GM19240 (cell line): ENCODE results near the gene FAIM2.
A peak's percentile ranks its signal among the peaks of the same experiment; 100 is the strongest.

Experiments
- DNase-seq: peaks from one replicate; pipeline ENCODE4 v3.0.0; 2011; ENCODE audit warnings: low spot score; ENCODE audit not compliant: insufficient read length

The FAIM2 gene

GRCh38 chr12:49903700-49904423 is at the start of gene FAIM2:
Gene FAIM2 (minus strand): TSS chr12:49903900. CDS start chr12:49903792, 108 bp downstream.
- DNase-seq: no peak

GRCh38 chr12:49953151-49953550 is 49.5 kb upstream of the FAIM2 start:
- DNase-seq: no peak

- DNase-seq: no peak
Observed at GRCh38 chr12:49952391-49953055, 48.8 kb upstream of the FAIM2 start.

- no peak for DNase-seq
Observed at GRCh38 chr12:49951411-49952240, 47.9 kb upstream of the FAIM2 start.

- DNase-seq: no peak
Observed at GRCh38 chr12:49950273-49951251, 46.9 kb upstream of the FAIM2 start, which contains the start of gene AQP2. Gene AQP2 (plus strand): TSS chr12:49950737. CDS start chr12:49950831, 94 bp downstream.

GRCh38 chr12:49949866-49950265 is 46.2 kb upstream of the FAIM2 start:
- no peak for DNase-seq

GRCh38 chr12:49948866-49949845 is 45.5 kb upstream of the FAIM2 start:
- no peak for DNase-seq

- DNase-seq: no peak
Observed at GRCh38 chr12:49947593-49948226, 44.0 kb upstream of the FAIM2 start.

- DNase-seq: no peak
Observed at GRCh38 chr12:49946497-49946896, 42.8 kb upstream of the FAIM2 start.

GRCh38 chr12:49946086-49946485 is 42.4 kb upstream of the FAIM2 start:
- no peak for DNase-seq

GRCh38 chr12:49945394-49946080 is 41.8 kb upstream of the FAIM2 start:
- DNase-seq: peak; percentile 87

- DNase-seq: no peak
Observed at GRCh38 chr12:49944718-49945117, 41.0 kb upstream of the FAIM2 start.

- DNase-seq: no peak
Observed at GRCh38 chr12:49944046-49944445, 40.3 kb upstream of the FAIM2 start.

- no peak for DNase-seq
Observed at GRCh38 chr12:49943625-49943960, 39.9 kb upstream of the FAIM2 start.

- no peak for DNase-seq
Observed at GRCh38 chr12:49942921-49943624, 39.4 kb upstream of the FAIM2 start.

GRCh38 chr12:49942512-49942893 is 38.8 kb upstream of the FAIM2 start:
- DNase-seq: no peak

- no peak for DNase-seq
Observed at GRCh38 chr12:49941556-49942511, 38.1 kb upstream of the FAIM2 start.
